Testis (tissue), 5 donors: ENCODE results near the gene CAMTA2. TPM values are rescaled to one million over a fixed set of nuclear protein-coding genes. Genes with fewer than 3 reads are reported as not detected.
A peak's percentile ranks its signal among the peaks of the same experiment; 100 is the strongest.

ENCODE experiments used
- DNase-seq: peaks from one replicate; pipeline ENCODE4 v3.0.0-alpha.2; 2019
- H3K27ac ChIP-seq, 2 donors: fragments of 200-600 bp; sonication (generic); one replicate each; pipeline ENCODE4 v1.5.1; 2019
- H3K27me3 ChIP-seq: fragments of 200-600 bp; sonication (generic); one replicate; pipeline ENCODE4 v1.5.1; 2019
- H3K36me3 ChIP-seq: fragments of 200-600 bp; sonication (generic); one replicate; pipeline ENCODE4 v1.5.1; 2017; ENCODE audit warnings: low read depth; ENCODE audit errors: missing control alignments
- H3K4me1 ChIP-seq: fragments of 200-600 bp; sonication (generic); one replicate; pipeline ENCODE4 v1.5.1; 2019
- H3K4me3 ChIP-seq, 2 donors: fragments of 200-600 bp; sonication (generic); one replicate each; pipeline ENCODE4 v1.5.1; 2017 to 2019
- H3K9me3 ChIP-seq: fragments of 200-600 bp; sonication (generic); one replicate; pipeline ENCODE4 v1.5.1; 2017
- POLR2A ChIP-seq: fragments of 450-650 bp; IDR thresholded peaks from one replicate; pipeline ENCODE4 v1.6.1; 2017; ENCODE audit warnings: antibody characterized with exemption, mild to moderate bottlenecking, moderate library complexity
- WGBS, 2 donors: methylation state at CpG; one replicate each; pipeline ENCODE4 v1.1.5; 2018; 5-methylcytosine and 5-hydroxymethylcytosine counted together
- intact Hi-C: fragments of 100-400 bp; cut with DNase I; formaldehyde crosslinking; loops from one replicate; pipeline ENCODE4 v1.15.1; 2023; ENCODE audit warnings: low total_unique reads
- long read RNA-seq, 2 donors: transcript quantifications; one replicate each; lab custom pipeline, GENCODE V29; 2026
- polyA plus RNA-seq: library from polyadenylated mRNA; stranded (reverse); fragments of 350-450 nt; fragmentation: Illumina TruSeq; extraction: RNeasy Lipid Tissue Mini Kit (QIAGEN cat#74804); gene quantifications from one replicate; pipeline ENCODE4 v1.2.3, GENCODE V29; 2014; ENCODE audit warnings: low read depth, low replicate concordance; ENCODE audit not compliant: insufficient read depth
- total RNA-seq, 2 donors: library from RNA; depleted of rRNA; stranded (reverse); fragments of >200 nt; gene quantifications; one replicate each; pipeline ENCODE4 v1.2.3, GENCODE V29; 2016
- TF ChIP-seq, protein P1 (sequence below), 3 experiments: fragments of 450-650 bp in 2 of 3; fragments of 200-600 bp in 1 of 3; sonication (generic) in 1 of 3; IDR thresholded peaks; one replicate each; pipeline ENCODE4 v1.5.1; 2016 to 2019; ENCODE audit warnings: antibody characterized with exemption in 3 of 3, mild to moderate bottlenecking in 2 of 3, moderate library complexity in 1 of 3

Gene CAMTA2, protein sequence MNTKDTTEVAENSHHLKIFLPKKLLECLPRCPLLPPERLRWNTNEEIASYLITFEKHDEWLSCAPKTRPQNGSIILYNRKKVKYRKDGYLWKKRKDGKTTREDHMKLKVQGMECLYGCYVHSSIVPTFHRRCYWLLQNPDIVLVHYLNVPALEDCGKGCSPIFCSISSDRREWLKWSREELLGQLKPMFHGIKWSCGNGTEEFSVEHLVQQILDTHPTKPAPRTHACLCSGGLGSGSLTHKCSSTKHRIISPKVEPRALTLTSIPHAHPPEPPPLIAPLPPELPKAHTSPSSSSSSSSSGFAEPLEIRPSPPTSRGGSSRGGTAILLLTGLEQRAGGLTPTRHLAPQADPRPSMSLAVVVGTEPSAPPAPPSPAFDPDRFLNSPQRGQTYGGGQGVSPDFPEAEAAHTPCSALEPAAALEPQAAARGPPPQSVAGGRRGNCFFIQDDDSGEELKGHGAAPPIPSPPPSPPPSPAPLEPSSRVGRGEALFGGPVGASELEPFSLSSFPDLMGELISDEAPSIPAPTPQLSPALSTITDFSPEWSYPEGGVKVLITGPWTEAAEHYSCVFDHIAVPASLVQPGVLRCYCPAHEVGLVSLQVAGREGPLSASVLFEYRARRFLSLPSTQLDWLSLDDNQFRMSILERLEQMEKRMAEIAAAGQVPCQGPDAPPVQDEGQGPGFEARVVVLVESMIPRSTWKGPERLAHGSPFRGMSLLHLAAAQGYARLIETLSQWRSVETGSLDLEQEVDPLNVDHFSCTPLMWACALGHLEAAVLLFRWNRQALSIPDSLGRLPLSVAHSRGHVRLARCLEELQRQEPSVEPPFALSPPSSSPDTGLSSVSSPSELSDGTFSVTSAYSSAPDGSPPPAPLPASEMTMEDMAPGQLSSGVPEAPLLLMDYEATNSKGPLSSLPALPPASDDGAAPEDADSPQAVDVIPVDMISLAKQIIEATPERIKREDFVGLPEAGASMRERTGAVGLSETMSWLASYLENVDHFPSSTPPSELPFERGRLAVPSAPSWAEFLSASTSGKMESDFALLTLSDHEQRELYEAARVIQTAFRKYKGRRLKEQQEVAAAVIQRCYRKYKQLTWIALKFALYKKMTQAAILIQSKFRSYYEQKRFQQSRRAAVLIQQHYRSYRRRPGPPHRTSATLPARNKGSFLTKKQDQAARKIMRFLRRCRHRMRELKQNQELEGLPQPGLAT
- 10 to 100 TPM; 22.4 to 51.3 TPM for total RNA-seq
- 59.3 TPM for polyA plus RNA-seq
- long read RNA-seq, donor 1, result 0 reads
- long read RNA-seq, donor 2, partial matches to known transcripts, result 8 of 12 reads
- long read RNA-seq, donor 2, other reads (novel, unspliced or antisense), result 0 of 12 reads

DNA sequence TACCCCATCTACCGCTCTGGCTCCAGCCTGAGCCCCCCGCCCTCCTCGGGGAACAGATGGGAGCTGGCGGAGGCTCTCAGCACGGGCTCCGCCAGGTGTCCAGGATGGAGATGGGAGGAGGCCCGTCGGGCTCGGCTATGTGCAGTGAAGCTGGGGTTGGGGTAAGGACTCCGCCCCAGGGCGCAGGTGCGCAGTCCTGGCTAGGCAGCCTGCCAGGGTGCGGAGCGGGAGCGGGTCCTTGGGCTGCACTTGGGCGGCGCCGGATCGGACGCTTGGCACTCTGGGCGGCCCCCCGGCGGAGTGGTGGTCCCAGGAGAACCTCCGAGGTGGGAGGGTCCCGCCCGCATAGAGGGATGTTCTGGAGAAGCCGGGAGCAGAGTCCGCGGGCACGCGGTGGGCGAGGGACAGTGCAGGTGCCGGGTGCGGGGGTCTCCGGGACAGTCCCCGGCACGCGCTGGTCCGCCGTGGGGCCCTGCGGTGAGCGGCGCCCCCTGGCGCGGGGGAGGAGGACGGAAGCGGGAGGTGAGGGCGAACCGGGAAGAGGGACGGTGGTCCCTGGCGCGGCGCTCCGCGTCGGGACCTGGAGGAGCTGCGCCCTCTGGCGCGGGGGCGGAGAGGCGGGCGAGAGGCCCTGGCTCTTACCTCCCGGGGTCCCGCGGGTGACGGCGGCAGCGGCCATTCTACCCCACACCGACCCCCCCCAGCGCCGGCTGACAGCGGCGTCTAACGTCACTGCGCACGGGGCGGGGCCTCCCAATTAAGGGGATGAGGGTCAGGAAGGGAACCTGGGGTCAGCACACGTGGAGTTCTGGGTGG is at the start of gene CAMTA2:
TSS of gene CAMTA2 (minus strand) at position 725 of the 816 bp plus-strand sequence. CDS start 1,453 bp downstream, outside the sequence.
- peak within 1 kb of the TSS; percentile 79 to 84 for H3K4me3 ChIP-seq
- peak; percentile 45 for TF ChIP-seq POLR2A
- TF ChIP-seq, protein P1, sequence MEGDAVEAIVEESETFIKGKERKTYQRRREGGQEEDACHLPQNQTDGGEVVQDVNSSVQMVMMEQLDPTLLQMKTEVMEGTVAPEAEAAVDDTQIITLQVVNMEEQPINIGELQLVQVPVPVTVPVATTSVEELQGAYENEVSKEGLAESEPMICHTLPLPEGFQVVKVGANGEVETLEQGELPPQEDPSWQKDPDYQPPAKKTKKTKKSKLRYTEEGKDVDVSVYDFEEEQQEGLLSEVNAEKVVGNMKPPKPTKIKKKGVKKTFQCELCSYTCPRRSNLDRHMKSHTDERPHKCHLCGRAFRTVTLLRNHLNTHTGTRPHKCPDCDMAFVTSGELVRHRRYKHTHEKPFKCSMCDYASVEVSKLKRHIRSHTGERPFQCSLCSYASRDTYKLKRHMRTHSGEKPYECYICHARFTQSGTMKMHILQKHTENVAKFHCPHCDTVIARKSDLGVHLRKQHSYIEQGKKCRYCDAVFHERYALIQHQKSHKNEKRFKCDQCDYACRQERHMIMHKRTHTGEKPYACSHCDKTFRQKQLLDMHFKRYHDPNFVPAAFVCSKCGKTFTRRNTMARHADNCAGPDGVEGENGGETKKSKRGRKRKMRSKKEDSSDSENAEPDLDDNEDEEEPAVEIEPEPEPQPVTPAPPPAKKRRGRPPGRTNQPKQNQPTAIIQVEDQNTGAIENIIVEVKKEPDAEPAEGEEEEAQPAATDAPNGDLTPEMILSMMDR (IDR thresholded peaks at IDR 0.05), result peak; percentile 49 to 70 (median 67)
- H3K9me3 ChIP-seq, result no peaks in the 10 kb centered on the region
- intact Hi-C loops, result no loop called here
- DNase-seq, result peak; percentile 94
- H3K27ac ChIP-seq, result peak within 1 kb of the TSS; percentile 91 to 96
- 0 to 1% methylated on average over 28 to 66 of the region's 78 CpGs for WGBS, 2 donors
- no peaks in the 10 kb centered on the region for H3K27me3 ChIP-seq
- H3K4me1 ChIP-seq, result peaks cover 20% of the 10 kb centered on the region
- H3K36me3 ChIP-seq, result no peaks in the 10 kb centered on the region

DNA sequence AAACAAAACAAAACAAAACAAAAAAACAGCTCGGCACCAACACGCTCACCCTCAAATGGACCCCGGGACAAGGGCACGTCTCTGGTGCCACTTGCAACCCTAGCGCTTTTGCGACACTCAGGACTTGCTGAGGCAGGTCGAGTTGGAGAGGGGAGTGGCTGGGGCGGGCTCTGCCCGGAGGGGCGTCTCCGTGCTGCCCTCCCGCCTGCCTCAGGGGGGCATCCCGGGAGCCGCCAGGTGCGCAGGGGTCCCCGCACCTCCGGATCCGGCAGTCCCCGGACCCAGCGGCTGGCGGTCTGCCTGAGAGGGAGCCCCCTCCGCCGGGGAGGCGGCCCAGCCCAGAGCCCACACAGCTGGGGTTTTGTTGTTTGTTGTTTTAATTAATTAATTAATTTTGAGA is 47.8 kb upstream of the CAMTA2 start, which contains the start of gene SLC52A1:
TSS of gene SLC52A1 (minus strand) at position 112 of the 400 bp plus-strand sequence. CDS start 820 bp downstream, outside the sequence.
- H3K4me3 ChIP-seq, result no peak within 1 kb of the TSS
- 32 to 44% methylated on average over 23 to 24 of the region's 24 CpGs for WGBS, 2 donors
- H3K27ac ChIP-seq, result no peak within 1 kb of the TSS
- no peak for DNase-seq
- intact Hi-C loops, result no loop called here
- no peaks in the 10 kb centered on the region for H3K4me1 ChIP-seq
- no peaks in the 10 kb centered on the region for H3K9me3 ChIP-seq
- no peaks in the 10 kb centered on the region for H3K36me3 ChIP-seq
- H3K27me3 ChIP-seq, result no peaks in the 10 kb centered on the region
- TF ChIP-seq, protein P1 (IDR thresholded peaks at IDR 0.05), result no peak
- TF ChIP-seq POLR2A, result no peak

DNA sequence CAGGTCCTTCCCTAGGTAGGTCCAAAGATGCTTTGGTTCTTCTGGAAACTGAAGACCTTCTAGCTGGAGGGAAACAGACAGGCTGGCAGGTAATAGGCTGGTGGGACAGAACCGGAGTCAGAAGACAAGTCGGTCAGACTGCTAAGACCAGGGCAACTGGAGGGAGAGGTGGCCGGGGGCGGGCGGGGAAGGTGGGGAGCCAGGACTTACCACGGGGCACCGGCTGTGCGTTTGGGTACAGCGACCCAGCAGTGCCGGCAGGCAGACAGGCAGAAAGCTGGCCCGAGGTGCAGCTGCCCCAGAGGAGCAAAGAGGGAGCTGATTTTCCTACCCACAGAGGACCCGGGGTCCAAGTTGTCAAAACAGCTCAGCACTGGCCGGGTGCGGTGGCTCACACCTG is 47.2 kb upstream of the CAMTA2 start:
- no peaks in the 10 kb centered on the region for H3K36me3 ChIP-seq
- intact Hi-C loops, result no loop called here
- no peak for TF ChIP-seq POLR2A
- TF ChIP-seq, protein P1 (IDR thresholded peaks at IDR 0.05), result no peak
- no peaks in the 10 kb centered on the region for H3K27me3 ChIP-seq
- no peak overlapping the region for H3K27ac ChIP-seq
- no peaks in the 10 kb centered on the region for H3K4me1 ChIP-seq
- no peaks in the 10 kb centered on the region for H3K9me3 ChIP-seq
- WGBS, 2 donors, result 86 to 89% methylated on average over 8 to 14 of the region's 14 CpGs
- H3K4me3 ChIP-seq, result no peak overlapping the region
- DNase-seq, result no peak

DNA sequence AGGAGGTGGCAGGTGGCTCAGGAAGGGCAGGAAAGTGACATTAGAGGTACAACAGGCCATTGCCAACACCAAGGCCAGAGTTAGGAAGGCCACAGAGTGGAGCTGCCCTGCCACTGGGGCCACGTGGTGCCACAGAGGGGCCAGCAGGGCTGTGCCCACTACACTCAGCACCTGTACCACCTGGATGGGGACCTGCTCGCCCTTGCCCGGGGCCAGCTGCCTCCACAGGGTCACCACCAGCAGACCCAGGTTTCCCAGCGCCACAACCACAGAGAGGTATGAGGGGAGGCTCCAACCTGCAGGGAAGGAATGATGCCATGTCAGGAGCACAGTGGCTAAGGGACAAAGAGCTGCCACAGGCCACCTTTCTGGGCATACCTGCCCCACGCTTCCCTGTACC is 46.6 kb upstream of the CAMTA2 start:
- Histone ChIP-seq H3K27me3 (no peaks in the 10 kb centered on the region), H3K36me3 (no peaks in the 10 kb centered on the region), H3K27ac (no peak overlapping the region), H3K4me1 (no peaks in the 10 kb centered on the region), H3K9me3 (no peaks in the 10 kb centered on the region), H3K4me3 (no peak overlapping the region)
- TF ChIP-seq, protein P1 (IDR thresholded peaks at IDR 0.05), result no peak
- no peak for TF ChIP-seq POLR2A
- DNase-seq, result no peak
- intact Hi-C loops, result no loop called here
- WGBS, 2 donors, result 84 to 94% methylated on average over 2 to 5 of the region's 5 CpGs
